Karpas-422 (cell line): ENCODE data around the gene CISD3. TPM values are rescaled to one million over a fixed set of nuclear protein-coding genes. Genes with fewer than 3 reads are reported as not detected.

Source experiments
- DNase-seq: peaks from one replicate; pipeline ENCODE4 v3.0.0-alpha.2; 2015
- H2AFZ ChIP-seq: fragments of 200-600 bp; sonication (generic); 2 replicates; pipeline ENCODE4 v1.6.1; 2014; ENCODE audit warnings: antibody characterized with exemption, low read length, mixed read lengths
- H3K27ac ChIP-seq: fragments of 200-600 bp; sonication (generic); 2 replicates; pipeline ENCODE4 v1.5.1; 2014; ENCODE audit warnings: mild to moderate bottlenecking, low read length, moderate library complexity
- H3K27me3 ChIP-seq: fragments of 200-600 bp; sonication (generic); 2 replicates; pipeline ENCODE4 v1.6.1; 2014; ENCODE audit warnings: low read length, mixed read lengths
- H3K36me3 ChIP-seq: fragments of 200-600 bp; sonication (generic); 2 replicates; pipeline ENCODE4 v1.6.1; 2014; ENCODE audit warnings: low read length, mixed read lengths; ENCODE audit not compliant: insufficient read depth
- H3K4me1 ChIP-seq: fragments of 200-600 bp; sonication (generic); 2 replicates; pipeline ENCODE4 v1.6.1; 2014; ENCODE audit warnings: mild to moderate bottlenecking, low read length, mixed read lengths
- H3K4me2 ChIP-seq: fragments of 200-600 bp; sonication (generic); 2 replicates; pipeline ENCODE4 v1.6.1; 2014; ENCODE audit warnings: low read length, low read depth, mild to moderate bottlenecking; ENCODE audit not compliant: poor library complexity, severe bottlenecking
- H3K4me3 ChIP-seq: fragments of 200-600 bp; sonication (generic); 2 replicates; pipeline ENCODE4 v1.5.1; 2014; ENCODE audit warnings: mild to moderate bottlenecking, antibody characterized with exemption, low read length, mixed read lengths
- H3K79me2 ChIP-seq: fragments of 200-600 bp; sonication (generic); 2 replicates; pipeline ENCODE4 v1.6.1; 2014; ENCODE audit warnings: mild to moderate bottlenecking, low read length, mixed read lengths
- H3K9ac ChIP-seq: fragments of 200-600 bp; sonication (generic); 2 replicates; pipeline ENCODE4 v1.6.0; 2014; ENCODE audit warnings: low read length
- H3K9me2 ChIP-seq: fragments of 200-600 bp; sonication (generic), shearing (Covaris generic); replicated peaks from 2 replicates; pipeline ENCODE4 v1.6.0; 2014; ENCODE audit warnings: mild to moderate bottlenecking, low read length, moderate library complexity; ENCODE audit not compliant: insufficient read depth
- H3K9me3 ChIP-seq: fragments of 300-700, 200-600 bp; sonication (generic); 2 replicates; pipeline ENCODE4 v1.6.1; 2014; ENCODE audit warnings: low read length, mixed read lengths
- H4K20me1 ChIP-seq: fragments of 200-600 bp; sonication (generic); 2 replicates; pipeline ENCODE4 v1.6.1; 2014; ENCODE audit warnings: mild to moderate bottlenecking, antibody characterized with exemption, low read length, low read depth; ENCODE audit not compliant: insufficient read depth
- total RNA-seq: library from RNA; depleted of rRNA; stranded (reverse); fragments of >200 nt; shearing (Covaris generic); gene quantifications from 2 replicates; pipeline ENCODE4 v1.2.3, GENCODE V29; 2014; ENCODE audit warnings: low replicate concordance

CISD3 gene
- total RNA-seq, 1 experiment from 2014 or later = 6.8 TPM

DNA sequence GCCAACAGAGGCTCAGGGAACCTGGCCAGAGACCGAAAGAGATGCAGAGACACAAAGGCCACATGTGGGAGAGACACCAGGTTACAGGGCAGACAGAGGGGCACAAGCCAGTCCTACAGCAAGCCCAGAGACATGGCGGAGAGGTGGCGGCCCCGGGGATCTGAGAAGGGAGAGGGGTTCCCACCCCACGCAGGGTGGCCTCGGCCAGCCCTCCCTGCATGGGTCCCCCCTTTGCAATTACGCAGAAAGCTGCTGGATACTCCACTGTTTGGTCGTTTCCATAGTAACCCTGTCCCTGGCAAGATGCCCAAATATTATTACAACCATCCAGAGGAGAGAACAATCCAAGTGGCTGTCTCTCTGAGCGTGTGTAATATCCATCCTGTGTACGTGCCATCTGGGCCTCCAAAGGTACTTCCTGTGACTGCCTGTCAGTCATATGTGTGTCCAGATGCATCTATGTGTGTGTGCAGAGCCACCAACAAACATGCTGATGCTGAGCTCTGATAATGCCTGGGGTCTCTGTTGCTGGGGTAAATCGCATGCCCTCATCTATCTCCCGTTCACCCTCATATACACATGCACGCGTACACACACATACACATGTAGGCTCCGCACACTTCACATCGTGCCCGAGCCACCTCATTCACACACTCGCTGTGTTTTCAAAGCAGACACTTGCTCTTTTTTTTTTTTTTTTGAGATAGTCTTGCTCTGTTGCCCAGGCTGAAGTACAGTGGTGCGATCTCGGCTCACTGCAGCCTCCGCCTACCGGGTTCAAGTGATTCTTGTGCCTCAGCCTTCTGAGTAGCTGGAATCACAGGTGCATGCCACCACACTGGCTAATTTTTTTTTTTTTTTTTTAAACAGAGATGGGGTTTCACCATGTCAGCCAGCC, 12.5 kb downstream of the CISD3 start:
- Histone ChIP-seq H3K9ac (no peak overlapping the region), H3K27ac (no peak overlapping the region), H2AFZ (no peak overlapping the region), H3K79me2 (no peaks in the 10 kb centered on the region), H3K4me1 (peaks cover 24% of the 10 kb centered on the region), H3K4me2 (no peak overlapping the region), H3K9me2 (no peaks in the 10 kb centered on the region), H3K4me3 (no peak overlapping the region), H3K36me3 (no peaks in the 10 kb centered on the region), H4K20me1 (no peaks in the 10 kb centered on the region), H3K9me3 (no peaks in the 10 kb centered on the region), H3K27me3 (no peaks in the 10 kb centered on the region)
- no peak for DNase-seq

DNA sequence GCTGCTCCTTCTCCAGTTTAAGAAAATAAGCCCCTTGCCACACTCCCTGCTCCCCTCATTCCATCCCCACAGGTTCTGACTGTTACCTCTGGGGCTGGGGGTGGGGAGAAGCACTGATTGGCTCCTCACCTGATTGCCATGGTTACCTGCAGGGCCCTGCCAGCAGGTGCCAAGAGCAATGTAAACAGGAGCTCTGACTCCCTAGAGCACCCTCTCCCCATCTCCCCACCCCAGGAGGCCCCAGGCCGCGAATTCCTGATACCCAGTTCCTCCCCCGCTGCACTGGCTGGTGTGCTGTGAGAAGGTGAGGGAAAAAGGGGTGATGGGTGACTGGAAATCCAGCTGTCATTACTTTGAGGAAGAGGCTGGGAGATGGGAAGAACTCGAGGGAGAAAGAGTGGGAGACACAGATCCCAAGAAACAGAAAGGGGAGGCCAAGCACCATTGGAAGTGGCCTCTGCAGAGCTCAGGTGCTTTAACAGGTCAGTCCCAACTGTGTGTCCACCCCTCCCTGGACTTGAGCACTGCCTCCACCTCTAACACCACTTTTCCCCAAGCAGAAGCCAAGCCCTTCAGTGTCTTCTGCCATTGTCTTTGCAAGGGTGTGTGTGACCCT, 13.5 kb downstream of the CISD3 start:
- no peak overlapping the region for H3K9ac ChIP-seq
- peaks cover 29% of the 10 kb centered on the region for H3K4me1 ChIP-seq
- H2AFZ ChIP-seq = no peak overlapping the region
- H3K79me2 ChIP-seq = no peaks in the 10 kb centered on the region
- no peaks in the 10 kb centered on the region for H4K20me1 ChIP-seq
- H3K9me3 ChIP-seq = no peaks in the 10 kb centered on the region
- H3K4me3 ChIP-seq = no peak overlapping the region
- H3K27me3 ChIP-seq = no peaks in the 10 kb centered on the region
- H3K36me3 ChIP-seq = no peaks in the 10 kb centered on the region
- no peak overlapping the region for H3K27ac ChIP-seq
- DNase-seq = no peak
- H3K9me2 ChIP-seq = no peaks in the 10 kb centered on the region
- no peak overlapping the region for H3K4me2 ChIP-seq

DNA sequence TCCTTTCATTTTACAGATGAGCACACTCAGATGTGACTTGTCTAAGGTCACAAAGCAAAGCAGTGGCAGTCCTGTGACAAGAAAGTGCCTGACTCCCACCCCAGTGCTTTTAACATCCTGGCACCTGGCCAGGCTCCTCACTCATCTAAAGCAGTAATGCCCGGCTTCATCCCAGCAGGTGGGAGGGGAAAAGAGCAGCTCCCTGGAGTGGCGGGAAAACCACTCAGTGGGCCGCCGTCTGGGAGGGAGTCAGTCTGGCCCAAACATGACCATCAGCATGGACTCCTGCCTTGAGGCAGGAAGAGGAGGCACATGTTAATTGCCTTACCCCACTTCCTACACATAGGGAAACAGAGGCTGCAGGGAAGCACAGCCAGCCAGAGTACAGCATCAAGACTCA, 15.4 kb downstream of the CISD3 start:
- peaks cover 46% of the 10 kb centered on the region for H3K4me1 ChIP-seq
- no peaks in the 10 kb centered on the region for H3K27me3 ChIP-seq
- H3K27ac ChIP-seq = no peak overlapping the region
- peak overlapping the region; percentile 89 for H3K4me2 ChIP-seq
- no peak for DNase-seq
- no peaks in the 10 kb centered on the region for H4K20me1 ChIP-seq
- H3K79me2 ChIP-seq = no peaks in the 10 kb centered on the region
- H3K9me3 ChIP-seq = no peaks in the 10 kb centered on the region
- no peak overlapping the region for H2AFZ ChIP-seq
- H3K9ac ChIP-seq = no peak overlapping the region; the same call in 1 of the 2 replicates
- H3K36me3 ChIP-seq = no peaks in the 10 kb centered on the region
- H3K4me3 ChIP-seq = no peak overlapping the region; the same call in 1 of the 2 replicates
- no peaks in the 10 kb centered on the region for H3K9me2 ChIP-seq

DNA sequence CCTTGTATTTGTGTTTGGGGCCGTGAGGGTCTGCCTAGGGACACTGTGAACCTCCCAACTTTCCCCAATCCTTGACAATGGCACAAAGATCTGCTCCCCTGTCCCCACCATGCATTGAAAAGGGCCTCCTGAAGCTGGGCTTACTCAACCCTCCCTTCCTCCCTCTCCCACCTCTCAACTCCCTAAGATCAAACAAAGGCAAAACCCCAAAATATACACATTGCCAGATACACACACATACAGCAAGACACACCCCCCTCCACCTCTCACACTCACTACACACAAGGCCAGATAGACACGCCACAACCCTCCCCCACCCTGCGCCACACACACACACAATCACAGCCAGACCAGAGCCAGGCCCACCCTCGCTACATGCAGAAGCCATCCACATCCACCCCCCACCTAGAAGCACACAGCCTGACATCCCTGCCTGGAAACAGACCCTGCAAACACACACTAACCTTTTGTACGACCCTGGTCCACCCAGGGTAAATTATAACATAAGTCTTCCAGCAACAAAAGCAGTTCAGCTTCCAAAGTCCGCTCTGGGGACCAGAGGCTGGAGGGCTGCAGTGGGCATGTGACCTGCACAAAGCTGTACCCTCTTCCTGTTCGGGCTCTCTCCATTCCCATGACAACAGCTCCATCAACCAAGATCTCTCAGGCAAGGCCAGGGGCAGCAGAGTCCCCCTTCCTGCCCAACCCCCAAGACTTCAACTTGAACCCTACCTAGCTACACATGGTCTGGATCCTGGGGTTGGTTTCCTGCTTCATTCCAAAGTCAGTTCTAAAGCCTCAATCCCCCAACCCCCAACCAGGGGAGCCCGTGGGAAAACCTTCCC, 16.1 kb downstream of the CISD3 start:
- Histone ChIP-seq H2AFZ (no peak overlapping the region), H3K36me3 (no peaks in the 10 kb centered on the region), H3K4me2 (peak overlapping the region; percentile 89), H3K4me3 (peak overlapping the region; percentile 74), H4K20me1 (no peaks in the 10 kb centered on the region), H3K27me3 (no peaks in the 10 kb centered on the region), H3K9me2 (no peaks in the 10 kb centered on the region), H3K9me3 (no peaks in the 10 kb centered on the region), H3K4me1 (peaks cover 53% of the 10 kb centered on the region), H3K79me2 (no peaks in the 10 kb centered on the region), H3K27ac (no peak overlapping the region), H3K9ac (peak overlapping the region; percentile 75)
- DNase-seq = peak; percentile 68

DNA sequence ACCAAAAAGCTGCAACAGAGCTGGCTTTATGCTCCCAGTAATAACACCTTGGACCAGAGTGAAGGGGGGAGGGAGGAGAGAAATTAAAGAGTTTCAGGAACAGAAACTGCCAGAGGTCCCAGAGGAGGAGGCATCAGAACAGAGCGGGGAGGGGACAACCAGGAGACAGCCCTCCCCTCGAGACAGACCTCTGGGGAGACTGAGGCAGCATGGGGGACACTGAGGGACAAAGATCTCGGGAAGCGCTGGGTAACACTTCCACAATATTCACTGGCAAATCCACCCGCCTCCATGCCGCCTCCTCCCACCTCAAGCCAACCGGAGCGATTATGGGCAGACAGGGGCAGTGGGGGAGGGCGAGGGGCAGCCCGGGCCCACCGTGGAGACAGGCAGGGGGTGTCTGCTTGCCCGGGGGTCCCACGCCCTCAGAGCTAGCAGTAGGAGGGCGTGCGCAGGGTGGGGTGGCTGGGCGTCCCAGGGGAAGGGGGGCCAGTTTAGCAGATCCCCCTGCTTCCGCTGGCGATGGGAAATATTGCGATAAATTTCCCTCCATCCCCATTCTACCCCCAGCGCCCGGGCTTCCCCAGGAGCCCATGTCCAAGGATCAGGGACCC, 16.8 kb downstream of the CISD3 start:
- H3K36me3 ChIP-seq = no peaks in the 10 kb centered on the region
- H3K4me2 ChIP-seq = peak overlapping the region; percentile 89
- H3K9me2 ChIP-seq = no peaks in the 10 kb centered on the region
- peaks cover 58% of the 10 kb centered on the region for H3K4me1 ChIP-seq
- H3K79me2 ChIP-seq = no peaks in the 10 kb centered on the region
- no peaks in the 10 kb centered on the region for H3K27me3 ChIP-seq
- DNase-seq = peak; percentile 83
- H3K9me3 ChIP-seq = no peaks in the 10 kb centered on the region
- peak overlapping the region; percentile 74 for H3K4me3 ChIP-seq
- H4K20me1 ChIP-seq = no peaks in the 10 kb centered on the region
- H3K27ac ChIP-seq = no peak overlapping the region
- peak overlapping the region; percentile 75 for H3K9ac ChIP-seq
- H2AFZ ChIP-seq = peak overlapping the region; percentile 58; the same call in 1 of the 2 replicates

DNA sequence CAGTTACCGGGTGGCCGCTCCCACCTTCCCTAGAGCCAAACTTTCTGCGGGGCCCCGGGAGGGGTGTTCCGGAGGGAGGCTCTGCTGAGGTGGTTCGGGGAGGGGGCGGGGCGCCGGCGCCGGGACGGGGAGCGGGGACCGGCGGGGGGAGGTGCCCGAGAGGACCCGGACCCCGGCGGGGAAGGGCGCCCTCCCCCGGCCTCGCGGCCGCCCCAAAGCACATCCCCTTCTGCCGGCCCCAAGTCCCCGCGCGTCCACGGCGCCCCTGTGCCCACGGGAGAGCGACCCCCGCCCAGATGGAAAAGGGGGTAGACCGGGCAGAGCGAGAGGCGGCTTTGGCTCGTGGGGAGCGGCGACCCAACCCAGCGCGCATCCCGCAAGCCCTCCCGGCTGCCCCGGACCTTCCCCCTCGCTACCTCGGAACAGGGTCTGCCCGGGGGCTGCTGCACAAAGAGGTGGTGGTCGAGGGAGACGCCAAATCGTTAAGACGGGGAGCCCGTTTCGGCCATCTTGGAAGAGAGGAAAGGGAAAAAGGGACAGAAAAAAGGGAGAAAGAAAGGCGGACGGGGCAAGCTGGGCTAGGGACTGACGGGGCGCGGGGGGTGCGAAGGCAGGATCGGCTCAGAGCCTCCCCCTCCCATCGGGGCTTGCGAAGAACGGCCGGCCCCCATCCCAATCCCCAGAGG, 17.5 kb downstream of the CISD3 start:
- Histone ChIP-seq H3K4me1 (peaks cover 61% of the 10 kb centered on the region), H3K79me2 (peaks cover under 1% of the 10 kb centered on the region), H3K9ac (peak overlapping the region; percentile 75), H3K9me2 (no peaks in the 10 kb centered on the region), H3K36me3 (no peaks in the 10 kb centered on the region), H2AFZ (peak overlapping the region; percentile 58; the same call in 1 of the 2 replicates), H3K27me3 (no peaks in the 10 kb centered on the region), H3K9me3 (no peaks in the 10 kb centered on the region), H3K4me3 (peak overlapping the region; percentile 74), H4K20me1 (no peaks in the 10 kb centered on the region), H3K27ac (no peak overlapping the region), H3K4me2 (peak overlapping the region; percentile 89)
- peak; percentile 59 for DNase-seq

DNA sequence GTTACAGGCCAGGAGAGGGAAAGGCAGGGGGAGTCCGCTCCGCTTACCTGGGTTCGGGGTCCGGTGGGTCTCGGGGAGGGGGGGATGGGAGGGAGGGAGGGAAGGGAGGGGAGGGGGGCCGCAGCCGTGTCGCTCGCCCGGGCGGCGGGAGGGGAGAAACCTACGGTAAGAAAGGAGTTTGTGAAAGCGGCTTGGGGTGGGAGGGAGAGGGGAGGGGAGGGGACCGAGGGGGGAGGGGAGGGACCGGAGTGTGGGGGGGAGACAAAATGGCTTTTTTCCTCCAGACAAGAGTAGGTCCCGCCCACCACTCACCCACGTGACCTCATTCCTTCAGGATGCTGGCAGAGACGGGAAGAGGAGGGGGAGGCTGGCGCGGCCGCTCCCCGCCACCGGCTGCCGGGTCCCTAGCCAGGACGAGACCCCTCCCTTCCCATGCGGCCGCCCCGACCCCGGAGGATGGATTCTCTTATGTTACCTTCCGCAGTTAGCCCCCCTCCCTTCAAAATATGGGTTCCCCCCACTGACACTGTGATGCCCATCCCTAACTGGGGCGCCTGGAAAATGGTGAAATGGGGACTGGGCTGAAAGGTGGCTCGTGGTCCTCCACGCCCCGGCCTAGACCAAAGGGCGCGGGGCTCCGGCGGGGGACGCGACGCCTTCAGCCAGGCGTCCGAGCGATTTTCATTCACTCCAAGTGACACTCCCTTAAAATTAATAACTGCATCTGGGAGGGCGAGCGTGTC, 18.2 kb downstream of the CISD3 start, which contains the start of gene PCGF2:
PCGF2 (minus strand) TSS at position 188 of the 743 bp plus-strand sequence. CDS start 7,934 bp downstream, outside the sequence.
- peak within 1 kb of the TSS; percentile 74 for H3K4me3 ChIP-seq

More for the DNA sequence above, 18.2 kb downstream of the CISD3 start, which contains the start of gene PCGF2:
- Histone ChIP-seq H3K9me2 (no peaks in the 10 kb centered on the region), H3K9me3 (no peaks in the 10 kb centered on the region), H3K4me1 (peaks cover 61% of the 10 kb centered on the region), H3K27me3 (no peaks in the 10 kb centered on the region), H3K4me2 (peak within 1 kb of the TSS; percentile 99), H3K79me2 (peaks cover 8% of the 10 kb centered on the region), H3K36me3 (no peaks in the 10 kb centered on the region), H4K20me1 (no peaks in the 10 kb centered on the region; the same call in 1 of the 2 replicates), H3K27ac (no peak within 1 kb of the TSS), H3K9ac (peak within 1 kb of the TSS; percentile 75), H2AFZ (peak within 1 kb of the TSS; percentile 58; the same call in 1 of the 2 replicates)
- no peak for DNase-seq
